Measurements from ENCODE around the gene HECTD4.

HECTD4 gene

GRCh38 chr12:112149596-112149995 lies 232.6 kb downstream of the HECTD4 start:
- DNase-seq: no peak

GRCh38 chr12:112148031-112148513 lies 234.2 kb downstream of the HECTD4 start:
- DNase-seq: no peak

GRCh38 chr12:112146123-112146522 lies 236.1 kb downstream of the HECTD4 start:
- DNase-seq: no peak

- no peak for DNase-seq
These were observed 241.5 kb downstream of the HECTD4 start for GRCh38 chr12:112140728-112141127.

GRCh38 chr12:112134731-112135130 lies 247.5 kb downstream of the HECTD4 start:
- no peak for DNase-seq

- DNase-seq: no peak
These were observed 248.8 kb downstream of the HECTD4 start for GRCh38 chr12:112133418-112133817.

GRCh38 chr12:112131686-112132085 lies 250.5 kb downstream of the HECTD4 start:
- no peak for DNase-seq

GRCh38 chr12:112130441-112130998 lies 251.7 kb downstream of the HECTD4 start:
- DNase-seq: no peak

GRCh38 chr12:112126911-112127310 lies 255.3 kb downstream of the HECTD4 start:
- DNase-seq: no peak

- no peak for DNase-seq
These were observed 256.2 kb downstream of the HECTD4 start for GRCh38 chr12:112126000-112126438.

- peak; percentile 98 for DNase-seq
These were observed 256.8 kb downstream of the HECTD4 start, which contains the start of gene TRAFD1 for GRCh38 chr12:112125250-112125999. TRAFD1 (plus strand) TSS chr12:112125560; CDS start chr12:112130523, 4,963 bp downstream.

- DNase-seq: no peak
These were observed 257.3 kb downstream of the HECTD4 start for GRCh38 chr12:112124918-112125249.

- DNase-seq: no peak
These were observed 259.2 kb downstream of the HECTD4 start for GRCh38 chr12:112122823-112123690.

GRCh38 chr12:112121780-112122565 lies 260.3 kb downstream of the HECTD4 start:
- no peak for DNase-seq

- DNase-seq: no peak
These were observed 264.5 kb downstream of the HECTD4 start for GRCh38 chr12:112117685-112118084.

GRCh38 chr12:112116232-112117060 lies 265.8 kb downstream of the HECTD4 start:
- peak; percentile 90 for DNase-seq

- no peak for DNase-seq
These were observed 266.8 kb downstream of the HECTD4 start for GRCh38 chr12:112115259-112116045.

- DNase-seq: no peak
These were observed 269.7 kb downstream of the HECTD4 start for GRCh38 chr12:112112409-112113133.

- no peak for DNase-seq
These were observed 270.3 kb downstream of the HECTD4 start for GRCh38 chr12:112111931-112112330.

All from midbrain (tissue), 1 donor.